Uterus (tissue), 4 donors: ENCODE measurements around the gene CCDC107. TPM values are rescaled to one million over a fixed set of nuclear protein-coding genes. Genes with fewer than 3 reads are reported as not detected.

ENCODE experiments used
- DNase-seq, 2 donors: peaks; one replicate each; pipeline ENCODE4 v3.0.0-alpha.2; 2019 to 2020
- H3K27ac ChIP-seq, 2 donors: fragments of 200-600 bp; sonication (generic); 1 replicate in 1 of 2; 2 replicates in 1 of 2; pipeline ENCODE4 v1.5.1; 2016 to 2018
- H3K27me3 ChIP-seq, 2 donors: fragments of 200-600 bp; sonication (generic); one replicate each; pipeline ENCODE4 v1.5.1; 2018 to 2019; ENCODE audit warnings: control low read depth in 1 of 2
- H3K36me3 ChIP-seq, 2 donors: fragments of 200-600 bp; sonication (generic); one replicate each; pipeline ENCODE4 v1.5.1; 2019; ENCODE audit warnings: control low read depth in 1 of 2
- H3K4me1 ChIP-seq, 2 donors: fragments of 200-600 bp; sonication (generic); one replicate each; pipeline ENCODE4 v1.5.1; 2018 to 2019; ENCODE audit warnings: control low read depth in 1 of 2
- H3K4me3 ChIP-seq, 2 donors: fragments of 200-600 bp; sonication (generic); 1 replicate in 1 of 2; 2 replicates in 1 of 2; pipeline ENCODE4 v1.5.1; 2018 to 2019; ENCODE audit warnings: mild to moderate bottlenecking in 1 of 2
- H3K9me3 ChIP-seq, 2 donors: fragments of 200-600 bp; sonication (generic); one replicate each; pipeline ENCODE4 v1.5.1; 2019; ENCODE audit warnings: control low read depth in 1 of 2
- CTCF ChIP-seq, 4 experiments: fragments of 200-600 bp in 2 of 4; fragments of 450-650 bp in 2 of 4; sonication (generic) in 2 of 4; IDR thresholded peaks; one replicate each; pipeline ENCODE4 v1.5.1; 2016 to 2019; ENCODE audit warnings: antibody characterized with exemption in 4 of 4, mild to moderate bottlenecking in 2 of 4, moderate library complexity in 1 of 4
- POLR2A ChIP-seq, 2 donors: fragments of 450-650 bp; IDR thresholded peaks; one replicate each; pipeline ENCODE4 v1.6.1; 2016; ENCODE audit warnings: antibody characterized with exemption in 2 of 2, mild to moderate bottlenecking in 1 of 2, moderate library complexity in 1 of 2
- intact Hi-C: fragments of 100-400 bp; cut with DNase I; formaldehyde crosslinking; loops from one replicate; pipeline ENCODE4 v1.15.1; 2023; ENCODE audit warnings: low total_unique reads
- total RNA-seq, 4 donors: library from RNA; depleted of rRNA in 3 of 4; stranded (reverse); fragments of >200 nt in 3 of 4; gene quantifications; one replicate each; pipeline versions ENCODE4 v1.1.0 to v1.2.4, GENCODE V29; 2014 to 2023
- donor health status: DM: yes; HTN: yes; CAD: no.

The CCDC107 gene
- total RNA-seq, 4 donors from 2014 or later = 9.0 to 120 (median 32.1) TPM

- H3K4me3 ChIP-seq = peak overlapping the region; percentile 31 to 100
- TF ChIP-seq POLR2A (IDR thresholded peaks at IDR 0.05) (no peak), CTCF (IDR thresholded peaks at IDR 0.05) (no peak)
- peaks cover 0 to 6% of the 10 kb centered on the region in 2 donors for H3K4me1 ChIP-seq
- DNase-seq = peak in 1 of 2 donors; percentile 33
- no peaks in the 10 kb centered on the region for H3K27me3 ChIP-seq
- intact Hi-C loops = loop anchor here (5.0 kb wide), 1 partner anchor 75 kb away; the partner anchor contains the start of genes CREB3 and TLN1
- no peaks in the 10 kb centered on the region for H3K9me3 ChIP-seq
- H3K27ac ChIP-seq = peak overlapping the region; percentile 96 to 99
- H3K36me3 ChIP-seq = no peaks in the 10 kb centered on the region
These were observed 1.1 kb upstream of the CCDC107 start for GRCh38 chr9:35656831-35657545.

GRCh38 chr9:35657546-35658136 is 451 bp upstream of the CCDC107 start, which contains the start of gene RMRP:
RMRP (minus strand) TSS chr9:35658019.
- TF ChIP-seq CTCF (IDR thresholded peaks at IDR 0.05) = peak; percentile 33 to 73 (median 46)
- peak; percentile 85 to 86 for TF ChIP-seq POLR2A (IDR thresholded peaks at IDR 0.05)
- intact Hi-C loops = loop anchor here (5.0 kb wide), 1 partner anchor 75 kb away; the partner anchor contains the start of genes CREB3 and TLN1
- H3K27ac ChIP-seq = peak within 1 kb of the TSS; percentile 96 to 99
- DNase-seq = peak; percentile 97 to 98
- peak within 1 kb of the TSS; percentile 82 to 100 for H3K4me3 ChIP-seq
- H3K36me3 ChIP-seq = no peaks in the 10 kb centered on the region
- H3K27me3 ChIP-seq = no peaks in the 10 kb centered on the region
- H3K4me1 ChIP-seq = peaks cover 0 to 6% of the 10 kb centered on the region in 2 donors
- no peaks in the 10 kb centered on the region for H3K9me3 ChIP-seq

- no peaks in the 10 kb centered on the region for H3K36me3 ChIP-seq
- peak overlapping the region; percentile 82 to 100 for H3K4me3 ChIP-seq
- intact Hi-C loops = loop anchor here (5.0 kb wide), 1 partner anchor 73 kb away; the partner anchor contains the start of genes CREB3 and TLN1
- peak overlapping the region; percentile 96 to 99 for H3K27ac ChIP-seq
- no peaks in the 10 kb centered on the region for H3K27me3 ChIP-seq
- peaks cover 0 to 6% of the 10 kb centered on the region in 2 donors for H3K4me1 ChIP-seq
- TF ChIP-seq POLR2A (IDR thresholded peaks at IDR 0.05) (no peak), CTCF (IDR thresholded peaks at IDR 0.05) (no peak)
- H3K9me3 ChIP-seq = no peaks in the 10 kb centered on the region
- peak; percentile 53 to 54 for DNase-seq
These were observed 802 bp downstream of the CCDC107 start for GRCh38 chr9:35658968-35659220.

- DNase-seq = peak in 1 of 2 donors; percentile 32
- TF ChIP-seq POLR2A (IDR thresholded peaks at IDR 0.05) = peak in 1 of 2 donors; percentile 19
- no peak for TF ChIP-seq CTCF (IDR thresholded peaks at IDR 0.05)
- H3K27me3 ChIP-seq = no peaks in the 10 kb centered on the region
- H3K9me3 ChIP-seq = no peaks in the 10 kb centered on the region
- H3K36me3 ChIP-seq = no peaks in the 10 kb centered on the region
- H3K27ac ChIP-seq = peak overlapping the region; percentile 96 to 99
- H3K4me3 ChIP-seq = peak overlapping the region; percentile 82 to 100
- H3K4me1 ChIP-seq = peaks cover 0 to 6% of the 10 kb centered on the region in 2 donors
- intact Hi-C loops = loop anchor here (5.0 kb wide), 1 partner anchor 73 kb away; the partner anchor contains the start of genes CREB3 and TLN1
These were observed 1.2 kb downstream of the CCDC107 start for GRCh38 chr9:35659340-35659739.

DNA sequence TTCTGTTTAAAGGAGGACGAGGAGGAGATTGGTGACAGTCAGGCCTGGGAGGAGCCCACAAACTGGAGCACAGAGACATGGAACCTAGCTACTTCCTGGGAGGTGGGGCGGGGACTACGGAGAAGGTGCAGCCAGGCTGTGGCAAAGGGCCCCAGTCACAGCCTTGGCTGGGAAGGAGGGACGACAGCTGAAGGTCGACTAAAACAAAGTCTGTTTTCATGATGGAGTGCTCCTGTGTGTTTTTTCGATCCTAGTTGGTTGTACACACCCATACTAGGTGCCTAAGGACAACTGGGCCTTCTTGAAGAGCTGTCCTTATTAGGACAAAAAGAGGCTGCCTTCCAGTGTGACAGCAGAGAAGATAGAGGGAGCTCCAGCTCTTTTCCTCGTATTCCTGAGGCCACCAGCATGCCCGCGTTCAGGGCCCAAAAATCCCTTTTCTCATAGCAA is 2.9 kb downstream of the CCDC107 start:
- DNase-seq = peak in 1 of 2 donors; percentile 36
- H3K9me3 ChIP-seq = no peaks in the 10 kb centered on the region
- H3K27me3 ChIP-seq = no peaks in the 10 kb centered on the region
- peak overlapping the region; percentile 96 to 99 for H3K27ac ChIP-seq
- H3K4me3 ChIP-seq = no peak overlapping the region
- no peaks in the 10 kb centered on the region for H3K36me3 ChIP-seq
- intact Hi-C loops = no loop called here
- peak; percentile 37 to 62 (median 52) for TF ChIP-seq CTCF (IDR thresholded peaks at IDR 0.05)
- TF ChIP-seq POLR2A (IDR thresholded peaks at IDR 0.05) = no peak
- H3K4me1 ChIP-seq = peaks cover 0 to 6% of the 10 kb centered on the region in 2 donors
